IMR-90 (cell line): ENCODE measurements around the gene MBD2. TPM values are rescaled to one million over a fixed set of nuclear protein-coding genes. Genes with fewer than 3 reads are reported as not detected.

Experiments
- ATAC-seq: fragments of 200-7000 bp; cut with Tn5 transposase; 2 replicates; pipeline ENCODE4 v1.9.1; 2020; ENCODE audit warnings: low read depth, mild to moderate bottlenecking, moderate library complexity
- BruUV-seq: library from RNA; stranded (reverse); fragments of 400-500 nt; replicated peaks from 2 replicates; lab custom pipeline; 2021; lab: Mats Ljungman, UMichigan
- CTCF ChIA-PET: fragments of 300-600 bp; formaldehyde crosslinking; extraction: SDS; loops from one replicate; lab custom pipeline; 2021; ENCODE audit warnings: antibody characterized with exemption; lab: Yijun Ruan, JAX
- POLR2A ChIA-PET: fragments of 300-600 bp; sonication (Branson Sonifier 250); formaldehyde crosslinking; loops from one replicate; lab custom pipeline; 2022; ENCODE audit warnings: antibody characterized with exemption; ENCODE audit not compliant: unreplicated experiment; lab: Charles Lee
- DNase-seq: peaks from one replicate; pipeline ENCODE4 v3.0.0; 2013
- H2AFZ ChIP-seq: replicated peaks from 2 replicates; pipeline ENCODE3; 2013; ENCODE audit warnings: low read length, mild to moderate bottlenecking; ENCODE audit not compliant: poor library complexity
- H2AK5ac ChIP-seq: 2 replicates; pipeline ENCODE4 v1.6.1; 2013; ENCODE audit warnings: low read depth, low read length, inconsistent platforms
- H2AK9ac ChIP-seq: replicated peaks from 2 replicates; pipeline ENCODE3; 2013; ENCODE audit warnings: mild to moderate bottlenecking, low read depth, low read length, moderate library complexity; ENCODE audit not compliant: poor library complexity
- H2BK120ac ChIP-seq: 2 replicates; pipeline ENCODE4 v1.6.1; 2013; ENCODE audit warnings: low read depth, low read length, inconsistent platforms
- H2BK15ac ChIP-seq: 3 replicates; pipeline ENCODE4 v1.6.1; 2013; ENCODE audit warnings: low read depth, low read length, inconsistent platforms
- H2BK20ac ChIP-seq: 2 replicates; pipeline ENCODE4 v1.6.1; 2013; ENCODE audit warnings: low read depth, mild to moderate bottlenecking, inconsistent platforms, low read length, moderate library complexity
- H2BK5ac ChIP-seq: 2 replicates; pipeline ENCODE4 v1.6.1; 2013; ENCODE audit warnings: mild to moderate bottlenecking, low read depth, low read length, inconsistent platforms; ENCODE audit not compliant: poor library complexity, severe bottlenecking
- H3K14ac ChIP-seq: replicated peaks from 2 replicates; pipeline ENCODE4 v1.6.1; 2013; ENCODE audit warnings: low read depth, low read length, inconsistent platforms
- H3K18ac ChIP-seq: 2 replicates; pipeline ENCODE4 v1.6.1; 2013; ENCODE audit warnings: low read depth, low read length, control low read depth
- H3K23ac ChIP-seq: 2 replicates; pipeline ENCODE4 v1.6.1; 2013; ENCODE audit warnings: low read depth, low read length, inconsistent platforms
- H3K27ac ChIP-seq: 2 replicates; pipeline ENCODE4 v1.5.1; 2013; ENCODE audit warnings: mild to moderate bottlenecking, control low read depth, low read length; ENCODE audit not compliant: insufficient read depth
- H3K27me3 ChIP-seq: 2 replicates; pipeline ENCODE4 v1.6.1; 2013; ENCODE audit warnings: low read length; ENCODE audit not compliant: control insufficient read depth, insufficient read depth
- H3K36me3 ChIP-seq: 2 replicates; pipeline ENCODE4 v1.6.1; 2013; ENCODE audit warnings: low read length, mixed read lengths; ENCODE audit not compliant: control insufficient read depth, insufficient read depth
- H3K4ac ChIP-seq: 2 replicates; pipeline ENCODE4 v1.6.1; 2013; ENCODE audit warnings: low read depth, low read length, inconsistent platforms
- H3K4me1 ChIP-seq: 2 replicates; pipeline ENCODE4 v1.6.1; 2013; ENCODE audit warnings: low read length, mixed read lengths; ENCODE audit not compliant: control insufficient read depth, insufficient read depth
- H3K4me2 ChIP-seq: 2 replicates; pipeline ENCODE4 v1.6.1; 2013; ENCODE audit warnings: low read depth, mild to moderate bottlenecking, control low read depth, low read length, moderate library complexity
- H3K4me3 ChIP-seq: 2 replicates; pipeline ENCODE4 v1.5.1; 2013; ENCODE audit warnings: low read depth, mild to moderate bottlenecking, control low read depth, low read length, moderate library complexity; ENCODE audit not compliant: insufficient read depth
- H3K56ac ChIP-seq: 2 replicates; pipeline ENCODE4 v1.6.1; 2013; ENCODE audit warnings: low read length, inconsistent platforms; ENCODE audit not compliant: insufficient read depth; ENCODE audit errors: extremely low read depth
- H3K79me1 ChIP-seq, 2 experiments: 2 replicates each; pipeline ENCODE4 v1.6.1; 2013; ENCODE audit warnings: low read length in 2 of 2, inconsistent platforms in 1 of 2, low read depth in 1 of 2
- H3K9ac ChIP-seq: 2 replicates; pipeline ENCODE4 v1.6.1; 2013; ENCODE audit warnings: low read depth, low read length, control low read depth
- H3K9me1 ChIP-seq: 2 replicates; pipeline ENCODE4 v1.6.1; 2013; ENCODE audit warnings: low read length, inconsistent platforms; ENCODE audit not compliant: insufficient read depth
- H3K9me3 ChIP-seq: 2 replicates; pipeline ENCODE4 v1.6.1; 2013; ENCODE audit warnings: low read length; ENCODE audit not compliant: control insufficient read depth, insufficient read depth
- H4K20me1 ChIP-seq: 2 replicates; pipeline ENCODE4 v1.6.1; 2013; ENCODE audit warnings: low read length, inconsistent platforms; ENCODE audit not compliant: insufficient read depth
- H4K5ac ChIP-seq: 2 replicates; pipeline ENCODE4 v1.6.1; 2013; ENCODE audit warnings: mild to moderate bottlenecking, low read depth, low read length, control low read depth
- H4K8ac ChIP-seq, 2 experiments: 2 replicates each; pipeline ENCODE4 v1.6.1; 2013; ENCODE audit warnings: low read depth in 2 of 2, low read length in 2 of 2, control low read depth in 1 of 2, inconsistent platforms in 1 of 2
- H4K91ac ChIP-seq: 2 replicates; pipeline ENCODE4 v1.6.1; 2013; ENCODE audit warnings: low read depth, low read length, inconsistent platforms; ENCODE audit not compliant: insufficient read depth
- BHLHE40 ChIP-seq: fragments of 150-350 bp; IDR thresholded peaks from 2 replicates; pipeline ENCODE4 v1.6.1; 2016; ENCODE audit warnings: mild to moderate bottlenecking, low read depth, low read length
- CEBPB ChIP-seq: IDR thresholded peaks from 2 replicates; pipeline ENCODE4 v1.6.1; 2012; ENCODE audit warnings: low read depth, low read length, improper control_type of control experiment
- CHD1 ChIP-seq: IDR thresholded peaks from 2 replicates; pipeline ENCODE4 v1.6.1; 2012; ENCODE audit warnings: low read depth, low read length, improper control_type of control experiment
- CTCF ChIP-seq: conservative IDR thresholded peaks from 2 replicates; pipeline ENCODE4 v1.5.1; 2012; ENCODE audit warnings: mild to moderate bottlenecking, low read depth, low read length, improper control_type of control experiment
- ELK1 ChIP-seq: fragments of 150-350 bp; IDR thresholded peaks from 2 replicates; pipeline ENCODE4 v1.6.1; 2016; ENCODE audit warnings: low read depth, mild to moderate bottlenecking, low read length, moderate library complexity, borderline replicate concordance
- FOS ChIP-seq: fragments of 150-350 bp; IDR thresholded peaks from 2 replicates; pipeline ENCODE4 v1.6.1; 2016; ENCODE audit warnings: low read depth, low read length
- MAFK ChIP-seq: IDR thresholded peaks from 2 replicates; pipeline ENCODE4 v1.6.1; 2012; ENCODE audit warnings: low read depth, low read length, improper control_type of control experiment
- MAZ ChIP-seq: IDR thresholded peaks from 2 replicates; pipeline ENCODE4 v1.6.1; 2012; ENCODE audit warnings: low read depth, mild to moderate bottlenecking, low read length, improper control_type of control experiment, moderate library complexity, borderline replicate concordance
- MXI1 ChIP-seq: IDR thresholded peaks from 2 replicates; pipeline ENCODE4 v1.6.1; 2012; ENCODE audit warnings: low read depth, mild to moderate bottlenecking, low read length, moderate library complexity, borderline replicate concordance
- NFE2L2 ChIP-seq: fragments of 150-350 bp; IDR thresholded peaks from 2 replicates; pipeline ENCODE4 v1.6.1; 2016; ENCODE audit warnings: low read depth, mild to moderate bottlenecking, low read length
- POLR2A ChIP-seq: IDR thresholded peaks from 2 replicates; pipeline ENCODE4 v1.6.1; 2012; ENCODE audit warnings: mild to moderate bottlenecking, low read depth, low read length
- RAD21 ChIP-seq: IDR thresholded peaks from 2 replicates; pipeline ENCODE4 v1.6.1; 2012; ENCODE audit warnings: low read length, improper control_type of control experiment
- RCOR1 ChIP-seq: IDR thresholded peaks from 2 replicates; pipeline ENCODE4 v1.6.1; 2012; ENCODE audit warnings: mild to moderate bottlenecking, low read length, improper control_type of control experiment; ENCODE audit not compliant: insufficient replicate concordance
- RFX5 ChIP-seq: IDR thresholded peaks from 2 replicates; pipeline ENCODE4 v1.8.0; 2012; ENCODE audit warnings: low read depth, mild to moderate bottlenecking, low read length, moderate library complexity
- SMC3 ChIP-seq: fragments of 150-350 bp; IDR thresholded peaks from 2 replicates; pipeline ENCODE4 v1.6.1; 2016; ENCODE audit warnings: low read depth, mild to moderate bottlenecking, antibody characterized with exemption, low read length, moderate library complexity
- USF2 ChIP-seq: fragments of 150-350 bp; IDR thresholded peaks from 2 replicates; pipeline ENCODE4 v1.6.1; 2017; ENCODE audit warnings: mild to moderate bottlenecking, antibody characterized with exemption, low read length, low read depth
- dilution Hi-C: fragments of 300-500 bp; cut with HindIII; formaldehyde crosslinking; loops from one replicate; pipeline ENCODE4 v1.14.3; 2018; ENCODE audit warnings: low sequenced_read_pairs; ENCODE audit not compliant: unreplicated experiment
- in situ Hi-C: fragments of 300-500 bp; cut with MboI; formaldehyde crosslinking; loops from 3 replicates; pipeline ENCODE4 v1.14.3; 2019; ENCODE audit warnings: low sequenced_read_pairs, inconsistent platforms, mixed read lengths
- intact Hi-C: fragments of 100-400 bp; cut with micrococcal nuclease; formaldehyde crosslinking; loops from 2 replicates; pipeline ENCODE4 v1.10.0; 2022
- polyA plus RNA-seq, 3 experiments: library from polyadenylated mRNA; depleted of rRNA; stranded (reverse); fragments of >200 nt; gene quantifications; 2 replicates each; pipeline ENCODE4 v1.2.3, GENCODE V29; 2012; ENCODE audit warnings: low replicate concordance in 1 of 3
- total RNA-seq: library from RNA; depleted of rRNA; stranded (reverse); fragments of >200 nt; gene quantifications from 2 replicates; pipeline ENCODE4 v1.2.3, GENCODE V29; 2012

Gene MBD2
- total and polyA plus RNA-seq, 2 of the 4 experiments (the other 2 are of a cell fraction) = 9.7 to 29.5 TPM

DNA sequence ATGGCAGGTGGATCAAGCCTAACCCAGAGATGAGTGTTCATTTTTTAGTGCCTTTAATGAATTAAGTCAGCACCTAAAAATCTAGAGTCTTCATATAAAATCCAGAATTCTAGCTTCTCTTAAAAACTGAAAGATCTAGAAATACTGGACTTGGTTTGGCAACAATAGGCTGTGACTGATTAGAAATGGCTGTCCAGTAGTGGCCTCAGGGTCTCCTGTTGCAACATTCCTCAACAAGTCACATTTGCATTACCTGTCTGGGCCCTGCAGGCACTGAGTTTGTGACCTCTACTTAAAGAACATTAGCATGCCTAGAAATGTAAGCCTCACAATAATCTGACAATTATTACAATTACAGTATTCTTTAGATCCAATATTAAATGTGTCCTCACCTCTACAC lies 33.1 kb downstream of the MBD2 start:
- ChIA-PET CTCF (no interaction called here), POLR2A (no interaction called here)

More for the DNA sequence above, 33.1 kb downstream of the MBD2 start:
- no peak overlapping the region for H2BK5ac ChIP-seq
- H2BK20ac ChIP-seq = no peak overlapping the region
- no peak overlapping the region for H4K8ac ChIP-seq
- ATAC-seq (no peak), DNase-seq (no peak)
- no peak overlapping the region for H2BK120ac ChIP-seq
- no peaks in the 10 kb centered on the region for H3K27me3 ChIP-seq
- H3K27ac ChIP-seq = no peak overlapping the region
- H3K4me3 ChIP-seq = no peak overlapping the region
- H3K79me1 ChIP-seq = peaks cover 21 to 37% of the 10 kb centered on the region in 2 experiments
- TF ChIP-seq MAFK = no peak
- no peak for TF ChIP-seq USF2
- no peak for TF ChIP-seq MAZ
- TF ChIP-seq RFX5 = no peak
- no peak for TF ChIP-seq BHLHE40
- no peak for TF ChIP-seq NFE2L2
- TF ChIP-seq CHD1 = no peak
- TF ChIP-seq MXI1 = no peak
- TF ChIP-seq ELK1 = no peak
- no peak for TF ChIP-seq FOS
- TF ChIP-seq POLR2A = no peak
- TF ChIP-seq CEBPB = no peak
- TF ChIP-seq CTCF = no peak
- no peak for TF ChIP-seq SMC3
- no peak for TF ChIP-seq RCOR1
- TF ChIP-seq RAD21 = no peak
- no TSS peak for BruUV-seq
- in situ Hi-C loops (no loop called here), dilution Hi-C loops (no loop called here), intact Hi-C loops (no loop called here)
- H3K9ac ChIP-seq = no peak overlapping the region
- H3K9me3 ChIP-seq = no peaks in the 10 kb centered on the region
- H3K9me1 ChIP-seq = no peaks in the 10 kb centered on the region
- H3K4me2 ChIP-seq = no peak overlapping the region
- no peaks in the 10 kb centered on the region for H3K4me1 ChIP-seq
- no peak overlapping the region for H3K4ac ChIP-seq
- H2AK5ac ChIP-seq = no peak overlapping the region
- no peak overlapping the region for H2BK15ac ChIP-seq
- no peak overlapping the region for H4K91ac ChIP-seq
- H3K36me3 ChIP-seq = peaks cover 5% of the 10 kb centered on the region
- no peak overlapping the region for H3K23ac ChIP-seq
- no peak overlapping the region for H3K56ac ChIP-seq
- no peak overlapping the region for H4K5ac ChIP-seq
- H3K14ac ChIP-seq = no peak overlapping the region
- no peak overlapping the region for H2AFZ ChIP-seq
- H4K20me1 ChIP-seq = peaks cover 3% of the 10 kb centered on the region; the same call in 1 of the 2 replicates
- H2AK9ac ChIP-seq = no peak overlapping the region
- no peak overlapping the region for H3K18ac ChIP-seq
